HFF-Myc (cell line): ENCODE data around the gene SLC25A13.

ENCODE experiments used
- DNase-seq: peaks from one replicate; pipeline ENCODE4 v3.0.0-alpha.2; 2011; ENCODE audit warnings: low read depth; ENCODE audit errors: extremely low read depth
- H3K4me3 ChIP-seq: replicated peaks from 2 replicates; pipeline ENCODE4 v1.5.1; 2011; ENCODE audit warnings: low read depth, mild to moderate bottlenecking, control low read depth, low read length
- TF ChIP-seq, protein P1 (sequence below): IDR thresholded peaks from 2 replicates; pipeline ENCODE4 v1.5.1; 2012; ENCODE audit warnings: mild to moderate bottlenecking, low read depth, low read length, control low read depth; ENCODE audit errors: missing control alignments

The SLC25A13 gene

DNA sequence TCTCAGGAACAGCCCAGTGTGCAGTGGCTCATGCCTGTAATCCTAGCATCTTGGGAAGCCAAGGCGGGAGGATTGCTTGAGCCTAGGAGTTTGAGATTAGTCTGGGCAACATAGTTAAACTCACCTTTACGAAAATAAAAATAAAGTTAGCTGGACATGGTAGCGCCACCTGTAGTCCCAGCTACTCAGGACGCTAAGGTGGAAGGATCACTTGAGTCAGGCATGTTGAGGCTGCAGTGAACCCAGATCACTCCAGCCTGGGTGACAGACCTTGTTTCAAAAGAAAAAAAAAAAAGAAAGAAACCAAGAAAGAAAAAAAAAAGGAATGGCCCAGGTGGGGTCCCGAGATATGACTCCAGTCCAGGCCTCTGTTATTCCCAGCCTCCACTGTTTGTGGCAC is 96.6 kb downstream of the SLC25A13 start:
- no peak for DNase-seq
- TF ChIP-seq, protein P1, sequence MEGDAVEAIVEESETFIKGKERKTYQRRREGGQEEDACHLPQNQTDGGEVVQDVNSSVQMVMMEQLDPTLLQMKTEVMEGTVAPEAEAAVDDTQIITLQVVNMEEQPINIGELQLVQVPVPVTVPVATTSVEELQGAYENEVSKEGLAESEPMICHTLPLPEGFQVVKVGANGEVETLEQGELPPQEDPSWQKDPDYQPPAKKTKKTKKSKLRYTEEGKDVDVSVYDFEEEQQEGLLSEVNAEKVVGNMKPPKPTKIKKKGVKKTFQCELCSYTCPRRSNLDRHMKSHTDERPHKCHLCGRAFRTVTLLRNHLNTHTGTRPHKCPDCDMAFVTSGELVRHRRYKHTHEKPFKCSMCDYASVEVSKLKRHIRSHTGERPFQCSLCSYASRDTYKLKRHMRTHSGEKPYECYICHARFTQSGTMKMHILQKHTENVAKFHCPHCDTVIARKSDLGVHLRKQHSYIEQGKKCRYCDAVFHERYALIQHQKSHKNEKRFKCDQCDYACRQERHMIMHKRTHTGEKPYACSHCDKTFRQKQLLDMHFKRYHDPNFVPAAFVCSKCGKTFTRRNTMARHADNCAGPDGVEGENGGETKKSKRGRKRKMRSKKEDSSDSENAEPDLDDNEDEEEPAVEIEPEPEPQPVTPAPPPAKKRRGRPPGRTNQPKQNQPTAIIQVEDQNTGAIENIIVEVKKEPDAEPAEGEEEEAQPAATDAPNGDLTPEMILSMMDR: no peak
- H3K4me3 ChIP-seq: no peak overlapping the region

DNA sequence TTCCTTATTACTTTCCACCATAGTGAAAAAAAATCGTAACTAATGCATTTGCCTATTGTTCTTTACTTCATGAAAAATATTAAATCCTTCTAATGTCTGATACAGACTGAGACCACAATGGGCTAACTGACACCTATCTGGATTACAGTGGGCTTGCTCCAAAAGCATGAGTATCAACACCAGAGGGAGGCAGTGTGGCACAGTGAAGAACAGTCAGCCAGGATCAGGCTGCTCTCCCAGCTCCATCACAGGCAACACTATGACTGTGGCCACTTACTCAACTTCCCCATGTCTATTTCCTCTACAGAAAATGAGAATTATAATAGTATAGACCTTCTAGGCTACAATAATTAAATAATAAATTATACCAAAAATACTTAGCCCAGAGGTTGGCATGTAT is 97.2 kb downstream of the SLC25A13 start:
- TF ChIP-seq, protein P1: peak; percentile 25
- DNase-seq: no peak
- H3K4me3 ChIP-seq: no peak overlapping the region

DNA sequence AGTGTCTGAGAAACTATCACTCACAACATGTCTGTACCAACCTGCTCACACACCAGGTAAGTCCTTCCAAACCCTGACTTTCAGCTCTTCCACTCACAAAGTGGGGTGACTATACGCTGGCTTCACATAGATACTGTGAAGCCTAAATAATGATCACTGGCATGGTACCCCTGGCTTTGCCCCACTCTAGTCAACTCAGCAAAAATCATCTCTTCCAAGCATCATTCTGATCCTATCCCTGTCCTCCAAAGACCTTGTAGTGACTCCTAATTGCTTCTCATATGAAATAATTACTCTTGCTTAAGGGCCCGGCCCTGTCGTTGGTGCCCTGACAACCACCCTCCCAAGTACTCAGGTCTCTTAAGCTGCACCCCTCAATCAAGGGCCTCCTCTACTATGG is 97.8 kb downstream of the SLC25A13 start:
- DNase-seq: no peak
- no peak overlapping the region for H3K4me3 ChIP-seq
- TF ChIP-seq, protein P1: no peak

DNA sequence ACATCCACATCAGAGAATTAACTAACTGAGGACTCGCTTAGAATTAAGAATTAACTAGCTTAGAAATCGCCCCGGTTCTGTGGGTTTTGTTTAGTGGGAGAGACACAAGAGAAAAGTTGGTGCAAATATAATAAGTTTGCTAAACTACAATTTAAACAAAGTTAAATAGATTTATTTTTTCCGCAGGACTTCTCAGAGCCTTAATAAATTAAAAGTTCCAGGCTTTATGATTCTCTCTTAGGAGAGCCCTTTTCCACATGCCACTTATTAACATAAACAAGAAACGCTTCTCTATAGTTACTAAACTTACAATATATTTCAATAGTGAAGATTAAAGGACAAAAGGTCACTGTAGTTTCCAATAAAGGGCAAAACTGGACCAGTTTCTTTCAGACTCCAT is 100.0 kb downstream of the SLC25A13 start:
- DNase-seq: no peak
- TF ChIP-seq, protein P1: no peak
- H3K4me3 ChIP-seq: no peak overlapping the region

DNA sequence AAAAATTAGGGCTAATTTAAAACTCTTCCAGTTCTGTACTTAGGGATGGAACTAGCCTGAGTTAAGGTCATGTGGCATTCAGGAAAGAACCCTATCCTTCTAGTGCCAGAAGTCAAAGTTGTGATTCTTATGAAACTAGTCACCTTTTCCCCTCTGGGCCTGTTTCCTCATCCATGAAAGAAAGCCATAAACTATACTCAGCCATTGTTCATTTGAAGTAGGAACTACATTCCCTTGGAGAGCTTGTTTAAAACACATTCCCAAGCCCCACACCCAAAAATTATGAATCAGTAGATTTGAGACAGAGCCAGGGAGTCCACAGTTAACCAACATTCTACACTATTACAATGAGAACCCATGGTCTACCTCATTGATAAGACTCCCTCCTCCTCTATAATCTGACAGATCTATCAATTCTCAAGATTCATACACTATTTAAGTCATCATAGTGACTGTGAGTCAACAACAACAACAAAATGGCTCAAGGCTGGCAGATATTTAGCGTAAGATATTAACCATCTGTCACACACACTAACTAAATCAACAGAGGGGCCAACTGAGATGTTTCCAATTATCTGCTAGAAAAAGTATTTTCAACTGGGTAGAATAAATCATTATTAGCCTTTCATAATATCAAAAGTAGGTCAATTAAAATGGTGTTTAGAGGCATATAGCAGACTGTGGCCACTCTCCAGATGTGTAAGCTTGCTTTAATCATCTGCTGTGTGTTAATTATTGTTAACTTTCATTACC is 102.3 kb downstream of the SLC25A13 start:
- DNase-seq: no peak
- H3K4me3 ChIP-seq: no peak overlapping the region
- TF ChIP-seq, protein P1: no peak

DNA sequence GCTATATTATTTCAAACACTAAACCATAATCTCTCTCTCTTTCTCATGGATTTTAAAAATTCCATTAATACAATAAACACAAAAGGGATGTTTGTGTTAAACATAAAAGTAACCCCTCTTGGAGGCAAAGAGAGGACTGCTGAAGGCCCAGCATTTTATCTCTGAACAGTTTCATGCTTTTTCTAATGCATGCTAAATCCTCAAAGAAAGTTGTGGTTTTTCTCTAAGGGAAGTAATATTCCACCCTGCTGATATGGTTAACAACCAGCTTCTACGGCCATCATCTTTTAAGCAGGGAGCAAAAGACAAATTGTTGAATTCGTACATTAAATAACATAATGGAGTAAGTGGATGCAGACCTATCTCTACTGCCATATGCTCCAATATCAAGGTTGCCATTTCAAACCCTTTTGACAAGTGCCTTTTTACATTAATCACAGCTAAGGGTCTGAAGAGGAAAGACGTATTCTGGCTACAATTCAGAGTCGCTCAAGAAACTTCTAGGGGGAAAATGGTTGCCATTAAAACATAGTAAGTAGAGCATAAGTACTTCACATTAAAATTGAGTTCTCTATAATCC is 103.1 kb downstream of the SLC25A13 start:
- no peak for DNase-seq
- TF ChIP-seq, protein P1: no peak
- no peak overlapping the region for H3K4me3 ChIP-seq
